Lower leg skin (tissue), 4 donors: Measurements from ENCODE around the gene NCAM2. TPM values are rescaled to one million over a fixed set of nuclear protein-coding genes. Genes with fewer than 3 reads are reported as not detected.

Source experiments
- DNase-seq, 2 donors: peaks; one replicate each; pipeline ENCODE4 v3.0.0-alpha.2; 2019; ENCODE audit warnings: low spot score in 2 of 2
- H3K4me3 ChIP-seq: fragments of 200-600 bp; sonication (generic); 2 replicates; pipeline ENCODE4 v1.5.1; 2017; ENCODE audit warnings: mild to moderate bottlenecking, low read depth; ENCODE audit not compliant: poor library complexity, severe bottlenecking
- POLR2A ChIP-seq, 2 donors: fragments of 450-650 bp; IDR thresholded peaks; one replicate each; pipeline ENCODE4 v1.6.1; 2016 to 2017; ENCODE audit warnings: antibody characterized with exemption in 2 of 2, mild to moderate bottlenecking in 1 of 2, moderate library complexity in 1 of 2
- WGBS, 2 donors: methylation state at CpG; one replicate each; pipeline ENCODE4 v1.1.5; 2018; 5-methylcytosine and 5-hydroxymethylcytosine counted together
- intact Hi-C: fragments of 100-400 bp; cut with DNase I; formaldehyde crosslinking; loops from one replicate; pipeline ENCODE4 v1.15.0; 2023; ENCODE audit warnings: low total_unique reads
- total RNA-seq, 4 donors: library from RNA; depleted of rRNA; stranded (reverse); fragments of >200 nt; gene quantifications; one replicate each; pipeline ENCODE4 v1.1.0, GENCODE V29; 2016
- TF ChIP-seq, protein P1 (sequence below), 3 donors: fragments of 450-650 bp; IDR thresholded peaks; one replicate each; pipeline ENCODE4 v1.5.1; 2016; ENCODE audit warnings: antibody characterized with exemption in 3 of 3, mild to moderate bottlenecking in 3 of 3, moderate library complexity in 2 of 3

NCAM2 gene
- 1 to 10 TPM in 2 of 4 donors, under 1 TPM in 2; 0.61 to 3.2 (median 0.91) TPM for total RNA-seq

- WGBS, 2 donors: 2 to 3% methylated on average over 28 to 54 of the region's 86 CpGs
- DNase-seq: peak in 1 of 2 donors; percentile 89
- intact Hi-C loops: no loop called here
- H3K4me3 ChIP-seq: peak within 1 kb of the TSS; percentile 34
- TF ChIP-seq, protein P1, sequence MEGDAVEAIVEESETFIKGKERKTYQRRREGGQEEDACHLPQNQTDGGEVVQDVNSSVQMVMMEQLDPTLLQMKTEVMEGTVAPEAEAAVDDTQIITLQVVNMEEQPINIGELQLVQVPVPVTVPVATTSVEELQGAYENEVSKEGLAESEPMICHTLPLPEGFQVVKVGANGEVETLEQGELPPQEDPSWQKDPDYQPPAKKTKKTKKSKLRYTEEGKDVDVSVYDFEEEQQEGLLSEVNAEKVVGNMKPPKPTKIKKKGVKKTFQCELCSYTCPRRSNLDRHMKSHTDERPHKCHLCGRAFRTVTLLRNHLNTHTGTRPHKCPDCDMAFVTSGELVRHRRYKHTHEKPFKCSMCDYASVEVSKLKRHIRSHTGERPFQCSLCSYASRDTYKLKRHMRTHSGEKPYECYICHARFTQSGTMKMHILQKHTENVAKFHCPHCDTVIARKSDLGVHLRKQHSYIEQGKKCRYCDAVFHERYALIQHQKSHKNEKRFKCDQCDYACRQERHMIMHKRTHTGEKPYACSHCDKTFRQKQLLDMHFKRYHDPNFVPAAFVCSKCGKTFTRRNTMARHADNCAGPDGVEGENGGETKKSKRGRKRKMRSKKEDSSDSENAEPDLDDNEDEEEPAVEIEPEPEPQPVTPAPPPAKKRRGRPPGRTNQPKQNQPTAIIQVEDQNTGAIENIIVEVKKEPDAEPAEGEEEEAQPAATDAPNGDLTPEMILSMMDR (IDR thresholded peaks at IDR 0.05): no peak
- TF ChIP-seq POLR2A (IDR thresholded peaks at IDR 0.05): no peak
Observed at GRCh38 chr21:20997636-20998455, at the start of gene NCAM2. Gene NCAM2 (plus strand): TSS chr21:20998409.

- 55 to 57% methylated on average over 4 of the region's 4 CpGs for WGBS, 2 donors
- intact Hi-C loops: no loop called here
- TF ChIP-seq, protein P1 (IDR thresholded peaks at IDR 0.05): no peak
- TF ChIP-seq POLR2A (IDR thresholded peaks at IDR 0.05): no peak
- no peak overlapping the region for H3K4me3 ChIP-seq
- DNase-seq: no peak
Observed at GRCh38 chr21:20949884-20950283, 48.3 kb upstream of the NCAM2 start.

DNA sequence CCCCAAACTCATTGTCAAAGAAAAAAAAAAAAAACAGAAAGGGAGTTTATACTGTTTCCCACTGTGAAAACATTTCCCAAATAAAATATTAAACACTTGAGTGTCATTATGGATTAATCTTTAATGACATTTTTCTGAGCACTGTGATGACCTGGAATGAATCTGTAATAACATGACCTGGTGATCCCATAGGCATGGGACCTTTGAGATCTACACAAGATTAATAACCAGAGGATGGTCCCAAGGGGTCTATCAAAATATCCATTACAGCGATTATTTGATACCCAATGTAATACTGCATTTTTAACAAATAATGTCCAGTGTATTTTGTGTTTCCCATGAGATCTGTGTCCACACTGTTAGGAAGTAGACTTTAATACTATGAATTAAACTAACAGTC lies 32.4 kb upstream of the NCAM2 start:
- intact Hi-C loops: no loop called here
- no peak for DNase-seq
- 75 to 77% methylated on average over 1 of the region's 1 CpG for WGBS, 2 donors
- no peak for TF ChIP-seq POLR2A (IDR thresholded peaks at IDR 0.05)
- TF ChIP-seq, protein P1 (IDR thresholded peaks at IDR 0.05): no peak
- H3K4me3 ChIP-seq: no peak overlapping the region

DNA sequence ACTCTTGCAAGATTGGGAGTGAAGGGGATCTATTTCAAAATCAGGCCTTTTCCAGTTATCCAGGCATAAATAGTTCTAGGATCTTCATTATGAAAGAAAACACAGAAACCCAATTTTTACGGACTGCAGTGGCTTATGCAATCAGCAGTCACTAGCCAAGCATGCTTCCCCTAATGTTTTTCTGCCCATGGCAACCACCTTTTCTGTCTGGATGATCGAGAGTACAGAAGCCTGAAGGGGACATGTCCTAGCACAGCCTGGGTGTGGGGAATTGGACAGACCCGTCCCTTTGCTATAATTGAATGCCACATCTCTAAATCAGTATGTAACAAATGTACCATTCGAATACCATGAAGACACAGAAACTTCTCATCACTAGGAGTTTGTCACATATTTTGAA lies 29.8 kb upstream of the NCAM2 start:
- 21 to 41% methylated on average over 4 of the region's 4 CpGs for WGBS, 2 donors
- DNase-seq: no peak
- TF ChIP-seq POLR2A (IDR thresholded peaks at IDR 0.05): no peak
- TF ChIP-seq, protein P1 (IDR thresholded peaks at IDR 0.05): no peak
- no peak overlapping the region for H3K4me3 ChIP-seq
- intact Hi-C loops: no loop called here

DNA sequence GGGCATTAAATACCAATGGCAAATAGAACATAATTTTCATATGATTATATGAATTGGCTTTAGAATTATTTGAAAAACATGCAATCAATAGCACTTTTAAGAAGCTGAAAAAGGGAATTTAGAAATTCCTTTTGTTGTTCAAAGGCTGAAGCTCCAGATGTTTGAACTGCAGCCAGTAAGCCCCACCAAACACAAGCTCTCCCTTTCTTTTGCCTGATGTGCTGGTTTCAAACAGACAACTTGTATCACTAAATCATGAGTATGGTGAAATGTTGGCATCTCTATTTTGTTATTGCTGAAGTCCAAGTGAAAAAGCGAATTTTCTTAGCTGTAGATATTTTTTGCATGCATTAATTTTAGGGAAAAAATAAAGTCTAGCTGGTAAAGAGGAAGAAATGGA lies 27.5 kb upstream of the NCAM2 start:
- intact Hi-C loops: no loop called here
- TF ChIP-seq, protein P1 (IDR thresholded peaks at IDR 0.05): no peak
- H3K4me3 ChIP-seq: no peak overlapping the region
- WGBS, 2 donors: 10 to 15% methylated on average over 1 of the region's 1 CpG
- no peak for DNase-seq
